HG03108 (cell line): ENCODE data around the gene HCK.

ENCODE experiments used
- ATAC-seq: cut with Tn5 transposase; IDR thresholded peaks from one replicate; pipeline ENCODE4 v1.9.1; 2021; ENCODE audit warnings: moderate library complexity; ENCODE audit not compliant: unreplicated experiment

Gene HCK

DNA sequence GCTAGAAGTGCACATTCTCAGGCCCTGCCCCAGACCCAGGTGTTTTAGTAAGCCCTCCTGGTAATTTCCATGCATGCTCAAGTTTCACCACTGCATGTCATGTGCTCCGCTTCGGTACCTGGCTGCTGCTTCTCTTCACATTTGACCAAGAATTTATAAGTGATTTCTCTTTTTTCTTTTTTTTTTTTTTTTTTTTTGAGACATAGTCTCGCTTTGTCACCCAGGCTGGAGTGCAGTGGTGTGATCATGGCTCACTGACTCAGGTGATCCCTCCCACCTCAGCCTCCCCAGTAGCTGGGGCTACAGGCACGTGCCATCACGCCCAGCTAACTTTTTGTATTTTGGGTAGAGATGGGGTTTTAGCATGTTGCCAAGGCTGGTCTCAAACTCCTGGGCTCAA, 73.5 kb downstream of the HCK start:
- ATAC-seq = no peak

DNA sequence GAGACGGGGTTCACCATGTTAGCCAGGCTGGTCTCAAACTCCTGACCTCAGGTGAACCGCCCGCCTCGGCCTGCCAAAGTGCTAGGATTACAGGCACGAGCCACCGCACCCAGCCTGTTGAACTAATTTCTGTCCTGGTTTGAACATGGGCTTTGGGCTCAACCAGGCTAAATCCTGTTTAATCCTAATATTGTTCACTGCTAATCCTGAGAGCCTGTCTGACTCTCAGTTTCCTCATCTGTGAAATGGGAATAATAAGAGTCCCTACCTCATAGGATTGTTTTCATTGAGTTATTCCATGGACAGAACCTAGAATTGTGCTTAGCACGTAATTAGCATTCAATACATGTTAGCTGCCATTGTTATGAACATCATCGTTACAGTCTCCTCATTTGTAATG, 74.9 kb downstream of the HCK start:
- ATAC-seq = no peak

DNA sequence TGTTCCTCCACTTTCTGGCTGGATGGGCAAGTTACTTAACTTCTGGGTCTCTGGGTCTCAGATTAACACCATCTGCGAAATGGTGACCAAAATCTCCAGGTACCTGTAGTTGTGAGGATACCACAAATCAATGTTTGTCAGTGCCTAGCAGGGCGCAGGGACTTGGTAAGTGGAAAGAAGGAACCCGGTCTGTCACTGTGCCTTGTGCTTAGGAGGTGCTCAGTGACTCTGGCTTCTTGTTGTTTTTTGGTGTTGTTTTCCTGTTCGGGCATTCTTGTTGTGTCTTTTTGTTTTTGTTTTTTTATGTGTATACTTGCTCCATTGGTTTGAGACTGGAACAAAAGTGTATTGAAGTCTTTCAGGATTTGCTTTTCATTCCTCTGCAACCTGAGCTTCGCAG, 75.3 kb downstream of the HCK start:
- ATAC-seq = no peak

DNA sequence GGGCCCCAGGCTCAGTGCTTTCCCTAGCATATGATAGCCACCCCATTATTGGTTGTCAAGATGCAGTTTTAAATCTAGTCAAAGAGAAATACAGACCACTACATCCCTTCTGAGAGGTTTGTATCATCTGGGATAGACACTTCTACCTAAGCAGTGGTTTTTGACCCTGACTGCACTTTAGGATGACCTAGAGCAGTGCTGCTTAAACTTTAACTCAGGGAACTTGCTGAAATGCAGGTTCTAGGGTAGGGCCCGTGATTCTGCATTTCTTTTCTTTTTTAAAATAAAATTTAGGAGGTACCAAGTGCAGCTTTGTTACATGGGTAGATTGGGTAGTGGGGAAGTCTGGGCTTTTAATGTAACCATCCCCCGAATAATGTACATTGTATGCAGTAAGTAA, 76.1 kb downstream of the HCK start:
- no peak for ATAC-seq

DNA sequence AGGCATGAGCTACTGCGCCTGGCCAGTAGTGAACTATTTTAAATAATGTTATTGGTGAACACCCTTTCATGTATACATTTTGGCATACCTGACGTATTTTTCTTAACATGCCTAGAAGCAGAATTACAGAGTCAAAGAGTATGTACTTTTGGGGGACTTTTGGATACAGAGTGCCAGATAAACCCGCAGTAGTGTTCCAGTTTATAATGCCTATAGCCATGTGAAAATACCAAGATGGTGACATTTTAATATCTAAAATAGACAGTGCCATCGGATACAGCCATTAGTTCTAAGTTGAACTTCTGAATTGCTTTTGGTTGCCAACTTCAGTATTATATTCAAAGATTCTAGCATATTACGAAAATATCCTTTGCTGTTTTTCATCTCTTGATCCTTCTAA, 77.8 kb downstream of the HCK start:
- ATAC-seq = no peak

DNA sequence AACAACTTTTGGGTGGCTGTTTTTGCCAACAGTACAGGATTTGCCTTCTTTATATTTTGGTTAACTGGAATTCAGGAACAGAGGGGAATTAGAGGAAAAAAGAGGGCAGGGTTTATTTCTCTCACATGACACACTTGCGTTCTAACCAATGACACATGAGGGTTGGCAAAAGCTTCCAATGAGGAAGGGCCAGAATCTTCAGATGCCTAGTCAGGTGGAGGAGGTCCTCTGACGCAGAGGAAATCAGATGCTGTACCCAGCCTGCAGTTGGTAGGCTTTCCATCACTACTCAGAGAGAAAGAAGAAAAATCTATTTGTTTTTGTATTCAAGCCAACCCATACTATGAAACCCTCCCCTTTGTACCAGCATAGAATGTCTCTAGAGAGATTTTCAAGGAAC, 78.3 kb downstream of the HCK start:
- ATAC-seq = no peak

DNA sequence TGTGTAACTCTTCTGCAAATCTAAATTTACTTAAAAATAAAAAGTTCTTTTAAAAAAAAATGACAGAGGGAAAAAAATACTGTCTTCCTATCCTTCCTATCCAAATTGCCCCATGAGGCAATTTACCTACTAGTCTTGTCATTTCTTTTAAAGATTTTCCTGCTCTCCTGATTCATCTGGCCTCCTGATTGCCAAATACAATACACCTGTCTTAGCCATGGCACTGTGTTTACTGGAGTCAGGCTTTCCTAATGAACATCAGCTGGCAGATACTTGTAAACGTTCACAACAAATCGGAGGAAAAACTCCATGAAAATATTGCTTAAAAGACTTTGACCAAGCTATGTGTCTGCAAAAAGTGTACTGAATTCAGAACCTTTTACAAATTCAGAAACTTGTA, 78.9 kb downstream of the HCK start:
- ATAC-seq = no peak

DNA sequence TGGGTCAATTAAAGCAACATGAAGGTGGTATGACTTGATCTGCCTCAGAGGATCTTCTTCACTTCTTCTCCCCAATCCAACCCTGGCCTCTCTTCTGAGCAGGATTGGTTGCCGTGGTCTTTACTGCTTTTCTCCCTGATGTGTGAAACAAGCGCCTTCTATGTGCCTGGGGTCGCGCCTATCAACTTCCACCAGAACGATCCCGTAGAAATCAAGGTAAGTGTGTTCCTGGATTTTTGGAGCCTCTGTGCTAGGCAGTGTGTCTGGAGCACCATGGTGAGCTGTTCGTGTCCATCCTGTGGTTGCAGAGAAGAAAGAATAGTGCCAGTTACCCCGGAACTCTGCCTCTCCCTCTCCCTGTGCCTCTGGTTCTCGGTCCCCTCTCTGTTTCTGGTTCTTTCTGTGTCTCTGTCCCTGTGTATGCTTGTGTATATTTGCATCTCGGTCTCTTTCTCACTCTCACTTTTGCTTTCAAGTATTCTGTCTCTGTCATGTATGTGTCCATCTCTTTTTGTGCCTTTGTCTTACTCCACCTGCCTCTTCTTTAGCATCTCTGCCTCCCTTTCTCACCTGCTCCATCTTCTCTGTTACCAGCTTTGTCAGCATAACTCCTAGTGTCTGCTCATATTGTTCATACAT, 81.0 kb downstream of the HCK start:
- peak; percentile 74 for ATAC-seq

DNA sequence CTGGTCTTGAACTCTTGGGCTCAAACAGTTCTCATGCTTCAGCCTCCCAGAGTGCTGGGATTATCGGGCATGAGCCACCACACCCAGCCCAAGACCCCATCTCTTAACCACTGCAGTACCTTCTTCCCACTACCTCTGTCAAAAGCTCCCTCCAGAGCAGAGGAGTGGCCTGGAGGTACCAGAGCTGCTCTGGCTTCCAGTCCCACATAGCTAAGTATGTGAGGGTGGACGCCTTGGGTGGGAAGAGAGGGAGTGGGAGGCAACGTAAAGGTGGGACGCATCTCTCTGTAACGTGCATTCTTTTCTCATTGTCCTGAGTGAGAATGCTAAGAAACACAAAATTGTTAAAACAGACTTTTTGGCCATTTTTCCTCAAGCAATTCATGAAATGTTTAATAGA, 82.0 kb downstream of the HCK start:
- no peak for ATAC-seq

DNA sequence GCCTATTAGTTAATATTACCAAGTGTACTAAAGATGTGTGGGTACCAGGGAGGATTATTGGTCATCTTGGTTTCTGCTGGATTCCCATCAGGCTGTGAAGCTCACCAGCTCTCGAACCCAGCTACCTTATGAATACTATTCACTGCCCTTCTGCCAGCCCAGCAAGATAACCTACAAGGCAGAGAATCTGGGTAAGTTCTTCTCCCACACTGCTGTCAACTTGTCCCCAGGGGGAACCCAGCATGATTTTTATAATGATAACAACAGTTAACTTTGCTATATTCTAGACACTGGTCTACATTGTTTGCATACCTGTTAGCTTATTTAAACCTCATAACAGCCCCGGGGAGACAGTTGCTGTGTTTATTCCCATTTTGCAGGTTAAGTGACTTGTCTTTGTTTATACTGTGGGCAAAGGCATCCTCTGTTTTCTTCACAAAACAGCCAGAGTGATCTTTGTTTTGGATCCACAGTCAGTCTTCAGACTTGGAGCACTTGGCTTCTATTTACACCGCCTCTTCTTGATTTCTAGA, 84.0 kb downstream of the HCK start:
- no peak for ATAC-seq

DNA sequence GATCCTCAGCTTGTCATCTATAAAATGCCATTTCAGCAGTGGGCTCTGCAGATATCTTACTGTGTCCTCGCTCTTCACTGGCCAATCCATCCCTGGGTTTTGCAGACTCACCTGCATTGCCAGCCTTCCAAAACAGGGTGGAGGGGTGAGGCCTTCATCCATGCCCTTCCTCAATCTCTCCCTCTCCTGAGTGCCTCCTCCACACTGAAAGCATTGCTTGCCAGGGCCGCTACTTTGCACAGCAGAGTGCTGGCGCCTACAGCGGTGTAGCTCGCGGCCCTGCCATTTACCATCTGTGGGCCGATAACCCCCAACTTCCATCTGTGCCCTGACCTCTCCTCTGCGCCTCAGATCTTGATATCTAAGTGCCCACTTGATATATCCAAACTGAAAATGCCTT, 86.9 kb downstream of the HCK start:
- no peak for ATAC-seq

DNA sequence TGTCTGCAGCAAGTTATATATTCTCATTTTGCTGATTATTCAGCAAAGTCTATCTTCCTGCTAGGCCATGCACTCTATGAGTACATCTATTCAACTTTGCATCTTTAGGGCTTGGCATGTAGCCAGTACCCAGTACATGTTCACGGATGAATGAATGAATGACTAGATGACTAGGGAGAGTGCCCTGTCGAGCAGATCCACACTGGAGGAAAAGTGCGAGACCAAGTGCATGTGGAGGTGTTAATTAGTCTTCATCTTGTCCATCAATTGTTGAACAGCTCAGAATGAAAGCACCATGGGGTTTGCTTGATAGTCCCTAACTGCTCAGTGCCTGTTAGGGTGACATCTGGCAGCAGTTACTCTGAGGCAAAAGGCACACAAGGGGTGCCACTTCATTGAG, 87.9 kb downstream of the HCK start:
- no peak for ATAC-seq

DNA sequence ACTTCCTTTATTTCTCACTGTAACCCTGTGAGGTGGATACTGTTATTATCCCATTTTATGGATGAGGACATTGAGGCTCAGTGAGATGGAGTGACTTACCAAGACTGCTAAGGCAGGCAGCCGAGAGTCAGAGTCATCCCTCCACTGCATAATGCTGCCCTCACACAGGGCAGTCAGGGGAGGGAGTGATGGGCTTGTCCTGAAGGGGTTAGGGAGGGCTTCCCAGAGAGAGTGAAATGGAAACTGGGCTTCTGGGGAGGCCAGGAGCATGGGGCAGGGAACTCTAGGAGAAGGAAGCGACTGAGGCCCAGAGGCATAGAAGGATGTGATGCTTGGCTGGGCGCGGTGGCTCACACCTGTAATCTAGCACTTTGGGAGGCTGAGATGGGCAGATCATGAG, 88.6 kb downstream of the HCK start:
- ATAC-seq = no peak

DNA sequence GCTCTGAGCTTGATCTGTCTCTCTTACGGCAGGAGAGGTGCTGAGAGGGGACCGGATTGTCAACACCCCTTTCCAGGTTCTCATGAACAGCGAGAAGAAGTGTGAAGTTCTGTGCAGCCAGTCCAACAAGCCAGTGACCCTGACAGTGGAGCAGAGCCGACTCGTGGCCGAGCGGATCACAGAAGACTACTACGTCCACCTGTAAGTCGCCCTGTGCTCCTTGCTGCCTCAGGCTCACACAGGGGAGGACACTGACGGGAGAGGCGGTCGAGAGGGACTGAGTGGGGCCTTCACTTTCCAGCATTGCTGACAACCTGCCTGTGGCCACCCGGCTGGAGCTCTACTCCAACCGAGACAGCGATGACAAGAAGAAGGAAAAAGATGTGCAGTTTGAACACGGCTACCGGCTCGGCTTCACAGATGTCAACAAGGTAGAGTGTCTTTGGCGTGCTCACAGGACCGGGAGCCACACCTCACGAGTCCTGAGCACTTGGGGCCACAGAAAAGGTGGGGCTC, 89.5 kb downstream of the HCK start:
- no peak for ATAC-seq

DNA sequence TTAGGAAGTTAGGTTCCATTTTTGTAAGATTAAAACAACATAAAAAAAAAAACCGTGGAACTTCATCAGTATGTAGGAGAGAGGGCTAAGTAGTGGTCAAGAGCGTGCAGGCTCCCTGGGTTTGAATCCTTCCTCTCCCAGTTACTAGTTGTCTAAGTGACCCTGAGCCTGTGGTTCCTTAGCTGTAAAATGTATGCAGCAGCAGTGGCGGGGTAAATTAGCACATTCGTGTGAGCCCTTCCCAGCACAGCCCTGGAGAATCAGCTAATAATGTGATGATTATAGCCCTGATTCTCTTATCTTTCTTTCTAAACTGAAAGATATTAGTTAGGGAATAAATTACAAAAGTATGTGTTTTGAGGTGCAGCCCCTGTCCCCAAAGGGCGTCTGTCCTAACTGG, 90.0 kb downstream of the HCK start:
- ATAC-seq = no peak

DNA sequence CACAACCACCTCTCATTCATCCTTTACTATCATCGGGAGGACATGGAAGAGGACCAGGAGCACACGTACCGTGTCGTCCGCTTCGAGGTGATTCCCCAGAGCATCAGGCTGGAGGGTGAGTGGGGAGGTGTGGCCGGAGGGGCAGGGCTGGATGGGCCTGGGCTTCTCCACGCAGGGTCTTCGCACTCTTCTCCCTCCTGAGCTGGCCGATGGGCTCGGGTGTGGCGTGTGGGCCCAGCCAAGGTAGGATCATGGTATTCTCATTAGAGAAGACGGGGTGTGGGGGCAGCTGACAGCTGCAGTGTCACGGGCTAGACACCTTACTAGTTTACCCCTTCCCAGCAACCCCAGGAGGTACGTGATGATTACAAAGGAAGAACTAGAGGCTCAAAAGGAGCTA, 90.9 kb downstream of the HCK start:
- no peak for ATAC-seq

DNA sequence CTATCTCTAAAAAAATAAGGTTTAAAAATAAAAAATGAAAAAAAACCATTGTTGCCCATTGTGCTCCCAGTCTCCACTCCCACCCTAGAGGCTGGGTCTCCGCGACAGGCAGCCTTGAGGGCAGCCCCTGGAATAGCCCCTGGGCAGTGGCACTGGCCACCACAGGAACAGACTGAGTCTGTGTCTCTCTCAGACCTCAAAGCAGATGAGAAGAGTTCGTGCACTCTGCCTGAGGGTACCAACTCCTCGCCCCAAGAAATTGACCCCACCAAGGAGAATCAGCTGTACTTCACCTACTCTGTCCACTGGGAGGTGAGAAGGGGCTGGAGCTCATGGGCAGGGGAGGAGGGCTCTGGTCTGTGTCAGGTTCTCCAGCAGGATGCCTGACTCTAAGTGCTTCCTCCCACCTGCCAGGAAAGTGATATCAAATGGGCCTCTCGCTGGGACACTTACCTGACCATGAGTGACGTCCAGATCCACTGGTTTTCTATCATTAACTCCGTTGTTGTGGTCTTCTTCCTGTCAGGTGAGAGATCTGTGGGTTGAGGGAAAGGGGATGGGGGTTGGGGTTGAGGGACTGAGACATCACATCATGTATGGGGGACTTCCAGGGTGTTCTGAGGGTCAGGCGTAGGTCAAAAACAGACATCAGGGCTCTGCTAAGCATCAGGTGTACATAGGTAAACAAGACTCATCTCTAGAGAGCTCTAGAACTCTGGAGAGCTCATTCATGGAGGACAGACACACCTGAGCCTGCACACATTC, 93.0 kb downstream of the HCK start:
- no peak for ATAC-seq

DNA sequence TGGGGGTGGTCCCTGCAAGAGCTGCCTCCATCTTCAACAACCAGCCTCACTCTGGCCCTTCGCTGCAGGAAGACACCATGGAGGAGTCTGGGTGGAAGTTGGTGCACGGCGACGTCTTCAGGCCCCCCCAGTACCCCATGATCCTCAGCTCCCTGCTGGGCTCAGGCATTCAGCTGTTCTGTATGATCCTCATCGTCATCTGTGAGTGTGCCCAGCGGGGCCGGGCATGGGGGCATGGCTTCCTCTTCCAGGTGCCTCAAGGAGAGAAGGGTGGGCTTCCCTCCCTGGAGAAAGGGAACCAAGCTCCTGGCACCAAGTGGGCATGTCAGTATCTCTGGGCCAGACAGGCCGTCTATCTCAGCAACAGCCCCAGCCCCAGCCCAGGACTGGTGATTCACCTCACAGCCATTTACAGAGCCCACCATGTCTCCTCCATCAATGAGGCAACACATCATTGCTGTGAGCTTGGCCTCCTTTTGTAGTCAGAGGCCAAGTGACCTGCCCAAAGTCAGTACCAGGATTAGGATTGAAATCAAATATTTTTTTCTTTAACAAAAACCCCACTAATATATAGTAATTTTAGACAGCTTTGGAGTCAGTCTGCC, 97.6 kb downstream of the HCK start:
- no peak for ATAC-seq

DNA sequence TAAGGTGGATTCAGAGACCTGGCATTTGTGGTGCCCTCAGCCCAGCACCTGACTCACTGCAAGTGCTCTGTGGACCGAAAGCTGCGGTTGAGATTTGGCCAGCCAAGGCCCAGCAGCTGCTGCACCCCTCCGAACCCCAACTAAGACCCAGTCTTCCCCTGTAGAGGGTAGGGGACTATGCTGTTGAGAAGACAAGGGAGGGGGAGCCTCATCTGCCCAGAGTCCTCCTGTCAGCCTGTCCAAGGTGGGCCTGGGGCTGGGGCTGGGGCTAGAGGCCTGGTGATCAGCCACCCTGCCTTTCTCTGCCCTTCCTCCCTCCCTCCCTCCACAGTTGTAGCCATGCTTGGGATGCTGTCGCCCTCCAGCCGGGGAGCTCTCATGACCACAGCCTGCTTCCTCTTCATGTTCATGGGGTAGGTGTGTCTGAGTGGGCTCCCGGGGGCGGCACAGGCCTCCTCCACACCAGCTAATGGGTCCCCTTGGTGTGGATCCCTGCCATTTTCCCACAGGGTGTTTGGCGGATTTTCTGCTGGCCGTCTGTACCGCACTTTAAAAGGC, 98.3 kb downstream of the HCK start:
- no peak for ATAC-seq
